Left ventricle myocardium inferior (tissue), 1 donor: Measurements from ENCODE around the gene ATG16L1. TPM values are rescaled to one million over a fixed set of nuclear protein-coding genes. Genes with fewer than 3 reads are reported as not detected.

ENCODE experiments used
- DNase-seq: peaks from one replicate; pipeline ENCODE4 v3.0.0-alpha.2; 2020
- H3K27ac ChIP-seq: fragments of 200-600 bp; replicated peaks from 2 replicates; pipeline ENCODE4 v1.8.0; 2021
- H3K27me3 ChIP-seq: fragments of 200-600 bp; 2 replicates; pipeline ENCODE4 v1.8.0; 2021; ENCODE audit warnings: low read depth
- H3K36me3 ChIP-seq: fragments of 200-600 bp; 2 replicates; pipeline ENCODE4 v1.8.0; 2021
- H3K4me1 ChIP-seq: fragments of 200-600 bp; 2 replicates; pipeline ENCODE4 v1.8.0; 2021
- H3K4me3 ChIP-seq: fragments of 200-600 bp; 2 replicates; pipeline ENCODE4 v1.8.0; 2021; ENCODE audit warnings: mild to moderate bottlenecking, moderate library complexity
- H3K9me3 ChIP-seq: fragments of 200-600 bp; replicated peaks from 2 replicates; pipeline ENCODE4 v1.8.0; 2021
- CTCF ChIP-seq: fragments of 200-600 bp; IDR thresholded peaks from 2 replicates; pipeline ENCODE4 v1.8.0; 2021; ENCODE audit warnings: antibody characterized with exemption, mild to moderate bottlenecking, borderline replicate concordance
- intact Hi-C: fragments of 100-400 bp; cut with micrococcal nuclease; formaldehyde crosslinking; loops from one replicate; pipeline ENCODE4 v1.11.0; 2022
- total RNA-seq: library from RNA; stranded (reverse); fragmentation: NEBNext Ultra II Directional; extraction: Animal tissue kit (Norgen Biotek cat#: 25700); gene quantifications from one replicate; pipeline ENCODE4 v1.2.1, GENCODE V29; 2021
- donor health status: DM: no; HTN: yes; CAD: no; lungs with severe emphysema.

Gene ATG16L1
- total RNA-seq, 1 donor from 2014 or later, result 18.6 TPM

DNA sequence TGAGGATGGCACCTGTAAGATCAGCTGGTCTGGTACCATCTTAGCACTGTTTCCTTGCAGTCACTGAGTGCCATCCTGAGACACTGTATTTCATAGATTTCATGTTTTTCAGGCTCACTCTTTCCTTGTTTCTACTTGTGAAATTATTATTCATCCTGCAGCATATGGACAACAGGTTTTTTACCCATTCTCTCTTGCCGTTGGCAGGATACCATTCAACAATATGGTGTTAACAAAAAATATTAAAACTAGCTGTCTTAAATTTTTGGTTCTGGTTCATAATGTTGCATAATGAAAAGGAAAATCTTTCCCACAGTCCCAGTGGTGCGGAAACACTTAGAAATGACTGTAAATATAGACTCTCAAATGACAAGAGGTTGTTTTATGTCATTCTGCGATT lies 23.1 kb upstream of the ATG16L1 start:
- intact Hi-C loops, result no loop called here
- DNase-seq, result no peak
- TF ChIP-seq CTCF, result no peak
- H3K27ac ChIP-seq, result no peak overlapping the region
- H3K9me3 ChIP-seq, result no peaks in the 10 kb centered on the region
- no peak overlapping the region for H3K4me3 ChIP-seq
- no peaks in the 10 kb centered on the region for H3K36me3 ChIP-seq
- H3K4me1 ChIP-seq, result no peaks in the 10 kb centered on the region
- H3K27me3 ChIP-seq, result peaks cover 14% of the 10 kb centered on the region

DNA sequence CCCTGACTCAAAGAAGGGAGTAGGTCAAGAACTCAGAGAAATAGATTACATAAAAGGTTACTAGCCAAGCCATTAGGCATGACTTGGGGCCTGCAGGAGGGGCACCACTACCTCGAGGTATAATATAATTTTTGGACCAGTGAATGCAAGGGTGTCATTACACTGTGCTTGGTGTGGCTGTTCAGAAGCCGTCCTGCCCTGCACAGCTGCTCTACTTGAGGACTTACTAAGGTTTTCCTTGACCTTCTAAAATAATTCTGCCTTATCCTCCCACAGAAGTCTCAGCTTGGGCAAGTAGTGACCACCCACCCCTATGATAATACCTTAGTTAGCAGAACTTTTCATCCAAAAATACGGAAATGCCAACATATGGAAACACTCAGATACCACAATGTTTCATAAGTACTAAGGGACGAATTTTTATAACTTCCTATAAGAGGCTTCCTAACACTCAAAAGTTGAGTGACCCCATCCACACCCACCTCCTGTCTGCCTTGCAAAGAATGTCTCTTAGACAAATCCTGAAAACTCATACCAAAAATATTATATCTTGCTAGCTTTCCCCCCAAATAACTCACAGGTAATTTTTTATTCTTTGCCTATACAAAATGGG lies 17.7 kb upstream of the ATG16L1 start:
- no peak overlapping the region for H3K27ac ChIP-seq
- no peak for TF ChIP-seq CTCF

GRCh38 chr2:233234264-233234663 lies 17.2 kb upstream of the ATG16L1 start:
- H3K27me3 ChIP-seq, result no peaks in the 10 kb centered on the region
- no peak for DNase-seq
- intact Hi-C loops, result no loop called here
- H3K27ac ChIP-seq, result no peak overlapping the region
- H3K4me1 ChIP-seq, result no peaks in the 10 kb centered on the region
- no peak for TF ChIP-seq CTCF
- H3K36me3 ChIP-seq, result no peaks in the 10 kb centered on the region
- H3K4me3 ChIP-seq, result no peak overlapping the region
- H3K9me3 ChIP-seq, result peaks cover 8% of the 10 kb centered on the region

More for the DNA sequence above, 17.7 kb upstream of the ATG16L1 start:
- Histone ChIP-seq H3K4me1 (no peaks in the 10 kb centered on the region), H3K9me3 (peaks cover 8% of the 10 kb centered on the region), H3K27me3 (no peaks in the 10 kb centered on the region), H3K4me3 (no peak overlapping the region), H3K36me3 (no peaks in the 10 kb centered on the region)
- no peak for DNase-seq
- intact Hi-C loops, result no loop called here

GRCh38 chr2:233234996-233235395 lies 16.5 kb upstream of the ATG16L1 start:
- Histone ChIP-seq H3K4me1 (no peaks in the 10 kb centered on the region), H3K27ac (no peak overlapping the region), H3K4me3 (no peak overlapping the region), H3K27me3 (no peaks in the 10 kb centered on the region), H3K9me3 (peaks cover 8% of the 10 kb centered on the region), H3K36me3 (no peaks in the 10 kb centered on the region)
- TF ChIP-seq CTCF, result no peak
- no peak for DNase-seq
- intact Hi-C loops, result no loop called here

DNA sequence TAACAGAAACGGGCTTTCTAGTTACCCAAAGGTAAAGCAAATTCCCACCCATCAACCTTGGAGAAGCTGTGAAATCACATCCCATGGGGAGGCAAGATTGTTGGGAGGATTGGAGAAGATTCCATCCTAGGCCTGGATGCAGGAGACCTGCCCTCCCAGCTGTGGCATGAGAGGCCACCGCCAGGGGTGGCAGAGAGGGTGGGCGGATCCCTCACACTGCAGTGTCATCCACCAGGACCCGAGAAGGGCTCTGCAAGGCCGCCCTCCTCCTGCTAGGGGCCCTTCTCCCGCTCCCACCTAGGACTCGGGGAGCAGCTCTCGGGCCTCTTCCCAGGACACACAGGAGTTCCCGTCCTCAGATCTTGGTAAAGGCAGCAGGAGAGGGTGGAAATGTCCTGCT lies 15.5 kb upstream of the ATG16L1 start:
- no peaks in the 10 kb centered on the region for H3K36me3 ChIP-seq
- DNase-seq, result no peak
- H3K4me3 ChIP-seq, result no peak overlapping the region
- TF ChIP-seq CTCF, result no peak
- peaks cover 8% of the 10 kb centered on the region for H3K9me3 ChIP-seq
- no peak overlapping the region for H3K27ac ChIP-seq
- intact Hi-C loops, result no loop called here
- no peaks in the 10 kb centered on the region for H3K4me1 ChIP-seq
- no peaks in the 10 kb centered on the region for H3K27me3 ChIP-seq
